PC-3 (cell line): ENCODE results near the gene SLC18A2.

ENCODE experiments used
- EZH2 ChIP-seq: fragments of 300-600 bp; sonication (generic); IDR thresholded peaks from one replicate; pipeline ENCODE4 v1.6.1; 2017; ENCODE audit warnings: antibody characterized with exemption, mild to moderate bottlenecking, low read length; ENCODE audit not compliant: unreplicated experiment
- EZH2phosphoT487 ChIP-seq: fragments of 300-600 bp; sonication (generic); IDR thresholded peaks from 2 replicates; pipeline ENCODE4 v1.6.1; 2018; ENCODE audit warnings: mild to moderate bottlenecking, antibody characterized with exemption, low read length, borderline replicate concordance
- TF ChIP-seq, protein P1 (sequence below): fragments of 300-600 bp; sonication (generic); conservative IDR thresholded peaks from 2 replicates; pipeline ENCODE4 v1.5.1; 2017; ENCODE audit warnings: antibody characterized with exemption, low read depth, mild to moderate bottlenecking, low read length

DNA sequence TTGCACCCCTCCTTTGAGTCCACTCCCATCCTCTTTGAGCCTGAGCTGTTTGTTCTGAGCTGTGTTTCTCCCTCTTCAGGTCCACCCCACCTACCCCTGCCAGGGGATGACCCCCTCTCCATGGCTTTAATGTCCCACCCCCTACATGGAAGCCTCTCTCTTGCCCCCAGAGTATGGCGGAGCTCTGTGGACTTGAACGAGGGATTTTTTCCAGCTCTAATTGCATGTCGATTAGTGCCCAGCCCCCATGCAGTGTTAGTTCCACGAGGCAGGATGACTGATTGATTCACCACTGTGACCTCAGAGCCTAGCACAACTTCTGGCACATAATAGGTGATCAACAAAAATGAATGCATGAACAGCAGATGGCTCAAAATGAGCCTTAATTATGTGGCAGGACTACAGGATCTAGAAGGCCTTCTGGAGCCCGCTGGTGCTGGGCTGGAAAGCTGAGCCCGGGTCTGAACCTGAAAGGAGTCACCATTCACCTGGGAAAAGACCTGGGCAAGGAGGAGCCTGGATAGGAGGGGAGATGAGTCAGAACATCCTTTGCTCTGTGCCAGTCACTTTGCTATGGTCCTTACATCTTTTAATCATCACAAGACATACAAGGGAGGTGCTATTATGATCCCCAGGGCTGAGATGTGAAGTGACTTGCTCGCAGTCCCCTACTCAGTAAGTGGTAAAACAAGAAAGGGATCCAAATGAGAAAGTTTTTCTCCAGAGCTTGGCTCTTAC is 17.1 kb upstream of the SLC18A2 start:
- TF ChIP-seq, protein P1, sequence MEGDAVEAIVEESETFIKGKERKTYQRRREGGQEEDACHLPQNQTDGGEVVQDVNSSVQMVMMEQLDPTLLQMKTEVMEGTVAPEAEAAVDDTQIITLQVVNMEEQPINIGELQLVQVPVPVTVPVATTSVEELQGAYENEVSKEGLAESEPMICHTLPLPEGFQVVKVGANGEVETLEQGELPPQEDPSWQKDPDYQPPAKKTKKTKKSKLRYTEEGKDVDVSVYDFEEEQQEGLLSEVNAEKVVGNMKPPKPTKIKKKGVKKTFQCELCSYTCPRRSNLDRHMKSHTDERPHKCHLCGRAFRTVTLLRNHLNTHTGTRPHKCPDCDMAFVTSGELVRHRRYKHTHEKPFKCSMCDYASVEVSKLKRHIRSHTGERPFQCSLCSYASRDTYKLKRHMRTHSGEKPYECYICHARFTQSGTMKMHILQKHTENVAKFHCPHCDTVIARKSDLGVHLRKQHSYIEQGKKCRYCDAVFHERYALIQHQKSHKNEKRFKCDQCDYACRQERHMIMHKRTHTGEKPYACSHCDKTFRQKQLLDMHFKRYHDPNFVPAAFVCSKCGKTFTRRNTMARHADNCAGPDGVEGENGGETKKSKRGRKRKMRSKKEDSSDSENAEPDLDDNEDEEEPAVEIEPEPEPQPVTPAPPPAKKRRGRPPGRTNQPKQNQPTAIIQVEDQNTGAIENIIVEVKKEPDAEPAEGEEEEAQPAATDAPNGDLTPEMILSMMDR, result no peak
- no peak for TF ChIP-seq EZH2
- TF ChIP-seq EZH2phosphoT487, result no peak
